RWPE2 (cell line): Measurements from ENCODE around the gene EXOC6.

Experiments
- ATAC-seq: fragments of 200-7000 bp; cut with Tn5 transposase; 3 replicates; pipeline ENCODE4 v1.9.1; 2021; ENCODE audit warnings: low read depth
- DNase-seq: peaks from one replicate; pipeline ENCODE4 v3.0.0-alpha.2; 2020; ENCODE audit warnings: low spot score
- H3K27ac ChIP-seq: fragments of 450-650 bp; 2 replicates; pipeline ENCODE4 v1.5.1; 2017; ENCODE audit warnings: mild to moderate bottlenecking; ENCODE audit not compliant: poor library complexity, severe bottlenecking
- H3K27me3 ChIP-seq: fragments of 250-450 bp; sonication (Bioruptor Pico); 2 replicates; pipeline ENCODE4 v1.5.1; 2021; ENCODE audit warnings: mild to moderate bottlenecking, moderate library complexity; ENCODE audit not compliant: insufficient read depth, poor library complexity, severe bottlenecking
- H3K36me3 ChIP-seq: fragments of 250-450 bp; sonication (Bioruptor Pico); 2 replicates; pipeline ENCODE4 v1.5.1; 2020; ENCODE audit warnings: low read depth, mild to moderate bottlenecking, moderate library complexity
- H3K4me1 ChIP-seq: fragments of 250-450 bp; sonication (Bioruptor Pico); 2 replicates; pipeline ENCODE4 v1.5.1; 2021; ENCODE audit warnings: mild to moderate bottlenecking, moderate library complexity; ENCODE audit not compliant: insufficient read depth, poor library complexity, severe bottlenecking
- H3K4me3 ChIP-seq: fragments of 250-450 bp; sonication (Bioruptor Pico); 2 replicates; pipeline ENCODE4 v1.5.1; 2021; ENCODE audit warnings: mild to moderate bottlenecking, moderate library complexity; ENCODE audit not compliant: severe bottlenecking
- H3K9me3 ChIP-seq: fragments of 250-450 bp; sonication (Bioruptor Pico); 2 replicates; pipeline ENCODE4 v1.5.1; 2021; ENCODE audit warnings: mild to moderate bottlenecking, moderate library complexity; ENCODE audit not compliant: severe bottlenecking
- CTCF ChIP-seq: fragments of 450-650 bp; IDR thresholded peaks from one replicate; pipeline ENCODE4 v1.5.1; 2017; ENCODE audit warnings: mild to moderate bottlenecking, moderate library complexity; ENCODE audit not compliant: poor library complexity, severe bottlenecking

EXOC6 gene

GRCh38 chr10:92886334-92886961 is 38.1 kb downstream of the EXOC6 start:
- Histone ChIP-seq H3K36me3 (no peaks in the 10 kb centered on the region), H3K4me1 (peaks cover 5% of the 10 kb centered on the region), H3K27me3 (no peaks in the 10 kb centered on the region), H3K4me3 (no peak overlapping the region), H3K9me3 (no peaks in the 10 kb centered on the region), H3K27ac (no peak overlapping the region)
- DNase-seq (no peak), ATAC-seq (peak; percentile 44; the same call in 2 of the 3 replicates)
- TF ChIP-seq CTCF: no peak

DNA sequence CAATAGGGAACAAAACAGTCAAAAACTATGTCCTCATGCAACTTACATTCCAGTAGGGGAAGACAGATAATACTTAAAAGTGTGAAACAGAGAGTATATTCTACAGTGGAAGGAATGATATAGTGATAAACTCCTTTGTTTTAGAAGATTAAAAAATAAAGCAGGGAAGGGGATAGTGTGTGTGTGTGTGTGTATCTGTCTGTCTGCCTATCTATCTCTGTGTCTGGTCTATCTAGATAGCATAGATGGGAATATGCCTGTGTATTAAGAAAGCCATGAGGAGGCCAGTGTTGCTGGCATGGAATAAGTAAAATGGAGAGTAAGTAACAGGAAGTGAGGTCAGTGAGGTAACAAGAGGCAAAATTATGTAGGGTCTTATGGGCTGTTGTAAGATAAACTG is 42.2 kb downstream of the EXOC6 start:
- Histone ChIP-seq H3K4me1 (peaks cover 28% of the 10 kb centered on the region), H3K27me3 (no peaks in the 10 kb centered on the region), H3K27ac (no peak overlapping the region), H3K9me3 (no peaks in the 10 kb centered on the region), H3K4me3 (no peak overlapping the region), H3K36me3 (no peaks in the 10 kb centered on the region)
- no peak for ATAC-seq
- DNase-seq: no peak
- TF ChIP-seq CTCF: no peak

DNA sequence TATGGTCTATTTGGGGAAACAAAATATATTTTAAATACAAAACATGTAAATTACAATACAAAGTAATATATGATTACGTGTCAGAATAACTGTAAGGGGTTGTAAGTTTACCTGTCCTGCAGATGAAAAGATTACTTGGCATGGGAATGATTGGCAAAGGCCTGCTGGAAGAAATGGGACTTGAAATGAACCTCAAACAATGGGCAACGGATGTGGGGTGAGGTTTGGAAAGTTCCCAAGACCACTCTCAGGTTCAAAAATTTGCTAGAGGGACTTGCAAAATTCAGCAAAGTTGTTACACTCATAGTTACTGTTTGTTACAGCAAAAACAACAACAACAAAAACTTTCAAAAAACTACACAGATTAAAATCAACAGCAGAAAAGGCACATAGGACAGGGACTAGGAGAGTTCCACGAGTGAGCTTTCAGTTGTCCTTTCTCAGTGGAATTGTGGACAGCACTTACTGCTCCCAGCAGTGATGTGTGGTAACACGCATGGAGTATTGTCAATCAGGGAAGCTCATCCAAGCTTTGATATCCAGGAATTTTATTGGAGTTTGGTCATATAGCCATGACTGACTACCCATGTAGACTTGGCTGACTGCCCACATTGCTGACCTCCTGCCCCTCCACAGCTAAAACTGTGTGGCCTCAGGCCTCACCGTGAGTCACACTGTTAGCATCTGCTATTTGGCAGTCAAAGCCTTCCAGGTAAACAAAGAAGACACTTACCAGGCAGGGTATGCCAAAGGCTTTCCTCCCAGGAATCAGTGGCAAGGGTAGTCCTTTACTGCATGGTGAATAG is 43.8 kb downstream of the EXOC6 start:
- ATAC-seq: peak; percentile 94
- Histone ChIP-seq H3K9me3 (no peaks in the 10 kb centered on the region), H3K4me3 (no peak overlapping the region), H3K4me1 (peaks cover 28% of the 10 kb centered on the region), H3K27ac (peak overlapping the region; percentile 68), H3K27me3 (no peaks in the 10 kb centered on the region), H3K36me3 (no peaks in the 10 kb centered on the region)
- DNase-seq: peak; percentile 98
- no peak for TF ChIP-seq CTCF

GRCh38 chr10:92892691-92893054 is 44.4 kb downstream of the EXOC6 start:
- ATAC-seq (peak; percentile 42; the same call in 2 of the 3 replicates), DNase-seq (no peak)
- Histone ChIP-seq H3K4me1 (peaks cover 28% of the 10 kb centered on the region), H3K27ac (peak overlapping the region; percentile 68), H3K36me3 (no peaks in the 10 kb centered on the region), H3K9me3 (no peaks in the 10 kb centered on the region), H3K27me3 (no peaks in the 10 kb centered on the region), H3K4me3 (no peak overlapping the region)
- no peak for TF ChIP-seq CTCF

DNA sequence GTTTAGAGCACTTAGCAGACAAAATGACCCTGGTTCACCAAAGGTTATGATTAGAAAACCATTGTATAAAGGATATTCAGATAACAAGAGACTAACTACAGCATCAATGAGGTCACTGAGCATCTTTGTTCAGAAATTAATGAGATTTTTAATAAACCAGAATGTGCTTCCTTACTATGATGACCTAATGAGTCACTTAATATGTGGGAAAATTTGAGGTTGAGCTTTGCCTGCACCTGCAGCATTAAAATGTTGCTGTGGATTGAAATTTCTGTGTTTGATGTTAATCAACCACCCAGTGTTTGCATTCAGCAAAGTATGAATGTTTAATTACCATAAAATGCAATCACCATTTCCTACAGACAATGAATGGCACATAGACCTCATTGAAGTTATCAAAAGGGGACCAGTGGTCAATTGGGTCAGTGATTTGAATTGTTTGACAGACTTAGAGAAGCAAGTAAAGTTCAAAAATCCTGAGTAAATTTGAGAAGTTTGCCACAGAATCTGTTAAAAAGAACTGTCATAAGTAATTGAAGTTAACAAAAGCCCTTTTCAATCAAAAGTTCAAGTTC is 45.8 kb downstream of the EXOC6 start:
- ATAC-seq (no peak), DNase-seq (no peak)
- no peaks in the 10 kb centered on the region for H3K27me3 ChIP-seq
- H3K4me3 ChIP-seq: no peak overlapping the region
- H3K36me3 ChIP-seq: no peaks in the 10 kb centered on the region
- no peaks in the 10 kb centered on the region for H3K9me3 ChIP-seq
- peaks cover 28% of the 10 kb centered on the region for H3K4me1 ChIP-seq
- no peak overlapping the region for H3K27ac ChIP-seq
- no peak for TF ChIP-seq CTCF
